Measurements from ENCODE around the gene MFAP5. TPM values are rescaled to one million over a fixed set of nuclear protein-coding genes. Genes with fewer than 3 reads are reported as not detected.

The MFAP5 gene
- total RNA-seq, 2 experiments from 2014 or later = not detected

- POLR2A ChIA-PET = no interaction called here
- H3K36me3 Mint-ChIP-seq = no peaks in the 10 kb centered on the region
- no peaks in the 10 kb centered on the region for H3K9me3 Mint-ChIP-seq
- no peak for ATAC-seq (ENCODE audit: low read depth)
- no peak overlapping the region for H3K4me3 Mint-ChIP-seq
- no peaks in the 10 kb centered on the region for H3K4me1 Mint-ChIP-seq
- DNase-seq = no peak
- H3K27me3 Mint-ChIP-seq = peaks cover 12% of the 10 kb centered on the region
- no peak overlapping the region for H3K27ac Mint-ChIP-seq
Measured at GRCh38 chr12:8661751-8662150, 875 bp downstream of the MFAP5 start.

- no peaks in the 10 kb centered on the region for H3K9me3 Mint-ChIP-seq
- H3K27ac Mint-ChIP-seq = no peak overlapping the region
- POLR2A ChIA-PET = no interaction called here
- no peaks in the 10 kb centered on the region for H3K4me1 Mint-ChIP-seq
- ATAC-seq (ENCODE audit: low read depth) = no peak
- H3K4me3 Mint-ChIP-seq = no peak overlapping the region
- H3K36me3 Mint-ChIP-seq = no peaks in the 10 kb centered on the region
- DNase-seq = no peak
- H3K27me3 Mint-ChIP-seq = peaks cover 12% of the 10 kb centered on the region
Measured at GRCh38 chr12:8661016-8661415, 1.6 kb downstream of the MFAP5 start.

GRCh38 chr12:8658346-8658745, 4.3 kb downstream of the MFAP5 start:
- Mint-ChIP-seq H3K27ac (no peak overlapping the region), H3K9me3 (no peaks in the 10 kb centered on the region)
- POLR2A ChIA-PET = interaction anchor here (0.7 kb wide), 2 partner anchors 12 to 483 kb away, joined by 4 to 5 read pairs; no protein-coding TSS in a partner anchor

GRCh38 chr12:8655421-8655820, 7.2 kb downstream of the MFAP5 start:
- H3K4me1 Mint-ChIP-seq = no peaks in the 10 kb centered on the region
- DNase-seq = no peak
- no peak overlapping the region for H3K27ac Mint-ChIP-seq
- ATAC-seq (ENCODE audit: low read depth) = no peak
- H3K27me3 Mint-ChIP-seq = peaks cover 11% of the 10 kb centered on the region
- no peak overlapping the region for H3K4me3 Mint-ChIP-seq
- POLR2A ChIA-PET = no interaction called here
- H3K36me3 Mint-ChIP-seq = no peaks in the 10 kb centered on the region
- H3K9me3 Mint-ChIP-seq = no peaks in the 10 kb centered on the region

More at GRCh38 chr12:8658346-8658745, 4.3 kb downstream of the MFAP5 start:
- ATAC-seq (ENCODE audit: low read depth) = no peak
- no peak overlapping the region for H3K4me3 Mint-ChIP-seq
- peaks cover 12% of the 10 kb centered on the region for H3K27me3 Mint-ChIP-seq
- no peaks in the 10 kb centered on the region for H3K36me3 Mint-ChIP-seq
- no peak for DNase-seq
- H3K4me1 Mint-ChIP-seq = no peaks in the 10 kb centered on the region

- Mint-ChIP-seq H3K4me1 (peaks cover 43% of the 10 kb centered on the region), H3K27ac (peak overlapping the region; percentile 27), H3K4me3 (peak overlapping the region; percentile 9), H3K36me3 (peaks cover 8% of the 10 kb centered on the region), H3K9me3 (no peaks in the 10 kb centered on the region), H3K27me3 (peaks cover 6% of the 10 kb centered on the region)
- ATAC-seq (ENCODE audit: low read depth) = peak; percentile 78
- POLR2A ChIA-PET = interaction anchor here (1.1 kb wide), 1 partner anchor 11 kb away, joined by 3 read pairs; no protein-coding TSS in a partner anchor
- DNase-seq = peak; percentile 76
Measured at GRCh38 chr12:8648576-8649205, 13.9 kb downstream of the MFAP5 start.

GRCh38 chr12:8647968-8648367, 14.7 kb downstream of the MFAP5 start:
- peaks cover 6% of the 10 kb centered on the region for H3K27me3 Mint-ChIP-seq
- ATAC-seq (ENCODE audit: low read depth) = no peak
- H3K27ac Mint-ChIP-seq = no peak overlapping the region
- H3K36me3 Mint-ChIP-seq = peaks cover 8% of the 10 kb centered on the region
- H3K4me1 Mint-ChIP-seq = peaks cover 46% of the 10 kb centered on the region
- no peak for DNase-seq
- POLR2A ChIA-PET = interaction anchor here (1.1 kb wide), 1 partner anchor 10 kb away, joined by 3 read pairs; no protein-coding TSS in a partner anchor
- H3K9me3 Mint-ChIP-seq = no peaks in the 10 kb centered on the region
- no peak overlapping the region for H3K4me3 Mint-ChIP-seq

- peak overlapping the region; percentile 75 for H3K4me3 Mint-ChIP-seq
- H3K36me3 Mint-ChIP-seq = peaks cover 7% of the 10 kb centered on the region
- ATAC-seq (ENCODE audit: low read depth) (peak; percentile 78), DNase-seq (no peak)
- POLR2A ChIA-PET = no interaction called here
- no peaks in the 10 kb centered on the region for H3K9me3 Mint-ChIP-seq
- peak overlapping the region; percentile 93 for H3K27ac Mint-ChIP-seq
- peaks cover 1% of the 10 kb centered on the region for H3K27me3 Mint-ChIP-seq
- H3K4me1 Mint-ChIP-seq = peaks cover 42% of the 10 kb centered on the region
Measured at GRCh38 chr12:8644345-8645248, 18.0 kb downstream of the MFAP5 start.

- no peak for DNase-seq
- Mint-ChIP-seq H3K4me1 (peaks cover 26% of the 10 kb centered on the region), H3K27ac (no peak overlapping the region), H3K9me3 (no peaks in the 10 kb centered on the region), H3K4me3 (no peak overlapping the region), H3K36me3 (peaks cover 4% of the 10 kb centered on the region), H3K27me3 (no peaks in the 10 kb centered on the region)
- POLR2A ChIA-PET = interaction anchor here (0.7 kb wide), 1 partner anchor 16 kb away, joined by 3 read pairs; no protein-coding TSS in a partner anchor
- ATAC-seq (ENCODE audit: low read depth) = no peak
Measured at GRCh38 chr12:8642775-8643174, 19.9 kb downstream of the MFAP5 start.

GRCh38 chr12:8639936-8640335, 22.7 kb downstream of the MFAP5 start:
- POLR2A ChIA-PET = no interaction called here
- Mint-ChIP-seq H3K4me3 (no peak overlapping the region), H3K4me1 (peaks cover 14% of the 10 kb centered on the region), H3K36me3 (peaks cover 2% of the 10 kb centered on the region), H3K27me3 (no peaks in the 10 kb centered on the region), H3K9me3 (no peaks in the 10 kb centered on the region), H3K27ac (no peak overlapping the region)
- ATAC-seq (ENCODE audit: low read depth) (no peak), DNase-seq (no peak)

GRCh38 chr12:8638951-8639350, 23.7 kb downstream of the MFAP5 start:
- H3K27me3 Mint-ChIP-seq = no peaks in the 10 kb centered on the region
- ATAC-seq (ENCODE audit: low read depth) (no peak), DNase-seq (no peak)
- H3K36me3 Mint-ChIP-seq = peaks cover 2% of the 10 kb centered on the region
- no peak overlapping the region for H3K27ac Mint-ChIP-seq
- no peak overlapping the region for H3K4me3 Mint-ChIP-seq
- POLR2A ChIA-PET = interaction anchor here (1.6 kb wide), 1 partner anchor 9 kb away, joined by 3 read pairs; no protein-coding TSS in a partner anchor
- peaks cover 6% of the 10 kb centered on the region for H3K4me1 Mint-ChIP-seq
- H3K9me3 Mint-ChIP-seq = no peaks in the 10 kb centered on the region

- ATAC-seq (ENCODE audit: low read depth) (no peak), DNase-seq (no peak)
- no peak overlapping the region for H3K4me3 Mint-ChIP-seq
- POLR2A ChIA-PET = interaction anchor here (1.6 kb wide), 1 partner anchor 10 kb away, joined by 3 read pairs; no protein-coding TSS in a partner anchor
- no peaks in the 10 kb centered on the region for H3K27me3 Mint-ChIP-seq
- H3K36me3 Mint-ChIP-seq = no peaks in the 10 kb centered on the region
- H3K4me1 Mint-ChIP-seq = no peaks in the 10 kb centered on the region
- no peak overlapping the region for H3K27ac Mint-ChIP-seq
- H3K9me3 Mint-ChIP-seq = peaks cover 1% of the 10 kb centered on the region
Measured at GRCh38 chr12:8637666-8638065, 25.0 kb downstream of the MFAP5 start.

GRCh38 chr12:8637244-8637643, 25.4 kb downstream of the MFAP5 start:
- H3K4me1 Mint-ChIP-seq = no peaks in the 10 kb centered on the region
- peaks cover 1% of the 10 kb centered on the region for H3K9me3 Mint-ChIP-seq
- H3K4me3 Mint-ChIP-seq = no peak overlapping the region
- H3K36me3 Mint-ChIP-seq = no peaks in the 10 kb centered on the region
- no peak overlapping the region for H3K27ac Mint-ChIP-seq
- ATAC-seq (ENCODE audit: low read depth) = no peak
- POLR2A ChIA-PET = interaction anchor here (1.6 kb wide), 1 partner anchor 11 kb away, joined by 3 read pairs; no protein-coding TSS in a partner anchor
- no peaks in the 10 kb centered on the region for H3K27me3 Mint-ChIP-seq
- DNase-seq = no peak

GRCh38 chr12:8636581-8636980, 26.0 kb downstream of the MFAP5 start:
- H3K9me3 Mint-ChIP-seq = peaks cover 1% of the 10 kb centered on the region
- no peak for DNase-seq
- no peaks in the 10 kb centered on the region for H3K27me3 Mint-ChIP-seq
- H3K4me3 Mint-ChIP-seq = no peak overlapping the region
- H3K4me1 Mint-ChIP-seq = no peaks in the 10 kb centered on the region
- no peak overlapping the region for H3K27ac Mint-ChIP-seq
- ATAC-seq (ENCODE audit: low read depth) = no peak
- POLR2A ChIA-PET = no interaction called here
- H3K36me3 Mint-ChIP-seq = no peaks in the 10 kb centered on the region

Measured in activated naive CD8-positive, alpha-beta T cell treated with anti-CD3 and anti-CD28 coated beads, Interleukin-2, amount 10 ng/mL, durations not matched to agents 7 days and 5 days (primary cell).